ENCODE measurements around the gene FOXG1. TPM values are rescaled to one million over a fixed set of nuclear protein-coding genes. Genes with fewer than 3 reads are reported as not detected.
A peak's percentile ranks its signal among the peaks of the same experiment; 100 is the strongest.

Gene FOXG1
- total and polyA plus RNA-seq, 2 donors (not counting 3 experiments of a cell fraction or from before 2014, with no cell fraction given): not detected

DNA sequence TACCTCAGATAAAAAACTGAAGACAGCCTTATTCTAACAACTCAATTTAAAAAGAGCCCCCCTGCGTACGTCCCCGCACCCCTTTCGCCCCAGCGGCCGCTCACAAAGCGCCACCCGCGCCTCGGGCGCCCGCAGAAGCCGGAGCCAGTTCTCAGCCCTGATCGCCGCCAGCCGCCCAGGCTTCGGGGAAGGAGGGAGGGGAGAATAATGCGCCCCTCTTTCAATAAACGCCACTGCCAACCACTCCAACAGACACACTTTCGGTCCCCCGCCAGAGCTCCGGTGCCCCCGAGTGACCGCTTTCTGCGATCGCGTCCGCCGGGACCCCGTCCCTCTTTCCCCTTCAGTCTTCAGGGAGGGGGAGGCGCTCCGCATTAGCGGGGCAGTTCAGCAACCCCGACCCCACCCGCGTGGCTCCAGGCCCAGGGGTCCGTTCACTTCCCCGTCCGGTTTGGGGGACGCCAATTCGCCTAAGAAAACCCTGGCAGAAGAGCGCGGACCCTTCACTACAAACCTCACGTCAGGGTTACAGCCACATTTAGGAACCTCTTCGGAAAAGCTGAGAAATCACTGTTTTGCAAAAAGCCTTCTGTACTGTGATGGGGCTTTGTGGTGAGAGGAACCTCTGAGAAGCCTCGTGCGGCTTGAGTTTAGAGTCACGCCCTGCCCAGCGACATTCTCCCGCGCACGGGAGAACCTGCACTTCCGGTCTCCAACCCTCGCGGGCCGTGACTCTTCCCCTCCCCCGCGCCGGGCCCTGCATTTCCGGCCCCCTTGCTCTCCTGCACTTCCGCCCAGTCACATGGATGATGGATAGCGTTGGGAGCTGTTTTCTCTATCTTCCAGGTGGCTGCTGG, 18.7 kb downstream of the FOXG1 start:
- Histone ChIP-seq H3K4me2 (ENCODE audit: insufficient read depth, low read length) (peak overlapping the region; percentile 38), H3K4me1 (ENCODE audit: control insufficient read depth, extremely low read depth, insufficient read depth, low read length) (peaks cover 4% of the 10 kb centered on the region), H3K27ac (ENCODE audit: insufficient read depth, low read depth, low read length) (no peak overlapping the region), H2AFZ (ENCODE audit: low read depth, low read length) (peak overlapping the region; percentile 51), H3K4me3 (replicated peaks in 1 of 3; ENCODE audit: insufficient read depth in 1 of 3, low read depth in 1 of 3, low read length in 3 of 3) (no peak overlapping the region), H3K79me2 (ENCODE audit: control insufficient read depth, insufficient read depth, low read length) (no peaks in the 10 kb centered on the region), H4K20me1 (replicated peaks; ENCODE audit: control insufficient read depth, extremely low read depth, insufficient read depth, low read length) (no peaks in the 10 kb centered on the region), H3K9me1 (replicated peaks; ENCODE audit: control insufficient read depth, extremely low read depth, insufficient read depth, low read length) (no peaks in the 10 kb centered on the region), H3K9me3 (replicated peaks; ENCODE audit: control insufficient read depth, insufficient read depth, low read length) (no peaks in the 10 kb centered on the region), H3K36me3 (ENCODE audit: control insufficient read depth in 2 of 2, extremely low read depth in 1 of 2, insufficient read depth in 2 of 2, low read length in 2 of 2) (no peaks in the 10 kb centered on the region), H3K27me3 (ENCODE audit: control insufficient read depth in 2 of 2, insufficient read depth in 2 of 2, low read length in 2 of 2) (peaks cover 24 to 59% of the 10 kb centered on the region in 2 experiments), H3K9ac (replicated peaks; ENCODE audit: extremely low read depth, insufficient read depth, low read length) (no peak overlapping the region)
- dilution Hi-C loops (cut with MboI; ENCODE audit: extremely low pct_ligation_motif_present, low sequenced_read_pairs): no loop called here
- intact Hi-C loops (cut with micrococcal nuclease): no loop called here
- DNase-seq (ENCODE audit: low read depth, low spot score) (no peak), FAIRE-seq (no peak)
- ChIA-PET POLR2A (no interaction called here), CTCF (interaction anchor here (0.8 to 1.4 kb wide), 4 partner anchors 11 to 530 kb away, joined by 3 to 4 read pairs (median 4); no protein-coding TSS in a partner anchor)
- TF ChIP-seq EZH2 (IDR thresholded peaks at IDR 0.05; ENCODE audit: borderline replicate concordance, low read depth, low read length, severe bottlenecking) (peak; percentile 95), MYC (IDR thresholded peaks at IDR 0.05; ENCODE audit: low read depth, low read length) (no peak)
- no TSS peak for BruUV-seq (replicated peaks)

DNA sequence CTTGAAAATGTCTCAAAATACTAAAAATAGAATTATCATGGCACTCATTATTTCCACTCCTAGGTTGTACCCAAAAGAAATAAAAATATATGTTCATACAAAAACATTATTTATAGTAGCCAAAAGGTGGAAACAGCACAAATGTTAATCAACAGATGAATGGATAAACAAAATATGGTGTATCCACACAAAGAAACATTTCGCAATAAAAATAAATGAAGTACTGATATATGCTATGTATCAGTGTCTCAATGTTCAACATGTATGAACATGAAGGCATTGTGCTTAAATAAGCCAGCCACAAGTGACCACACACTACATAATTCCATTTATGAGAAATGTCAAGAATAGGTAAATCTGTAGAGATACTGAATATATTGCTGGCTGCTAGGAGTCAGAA, 40.9 kb downstream of the FOXG1 start:
- no peak overlapping the region for H3K4me2 ChIP-seq (ENCODE audit: insufficient read depth, low read length)
- H3K4me3 ChIP-seq (replicated peaks in 1 of 3; ENCODE audit: insufficient read depth in 1 of 3, low read depth in 1 of 3, low read length in 3 of 3): no peak overlapping the region
- H3K36me3 ChIP-seq (ENCODE audit: control insufficient read depth in 2 of 2, extremely low read depth in 1 of 2, insufficient read depth in 2 of 2, low read length in 2 of 2): no peaks in the 10 kb centered on the region
- H2AFZ ChIP-seq (ENCODE audit: low read depth, low read length): no peak overlapping the region
- H3K27ac ChIP-seq (ENCODE audit: insufficient read depth, low read depth, low read length): no peak overlapping the region
- no peaks in the 10 kb centered on the region for H3K9me3 ChIP-seq (replicated peaks; ENCODE audit: control insufficient read depth, insufficient read depth, low read length)
- DNase-seq (ENCODE audit: low read depth, low spot score): no peak
- TF ChIP-seq MYC (IDR thresholded peaks at IDR 0.05; ENCODE audit: low read depth, low read length) (no peak), POLR2AphosphoS5 (IDR thresholded peaks at IDR 0.05; ENCODE audit: insufficient read depth, low read depth, low read length) (no peak), FOS (IDR thresholded peaks at IDR 0.05; ENCODE audit: borderline replicate concordance, insufficient read depth, low read length) (no peak), POLR2A (IDR thresholded peaks at IDR 0.05; ENCODE audit: low read depth, low read length) (no peak)
- dilution Hi-C loops (cut with MboI; ENCODE audit: extremely low pct_ligation_motif_present, low sequenced_read_pairs): no loop called here
- H3K79me2 ChIP-seq (ENCODE audit: control insufficient read depth, insufficient read depth, low read length): no peaks in the 10 kb centered on the region
- H3K9ac ChIP-seq (replicated peaks; ENCODE audit: extremely low read depth, insufficient read depth, low read length): no peak overlapping the region
- FAIRE-seq: no peak
- intact Hi-C loops (cut with micrococcal nuclease): no loop called here
- ChIA-PET CTCF (no interaction called here), POLR2A (no interaction called here)
- no peaks in the 10 kb centered on the region for H3K27me3 ChIP-seq (ENCODE audit: control insufficient read depth in 2 of 2, insufficient read depth in 2 of 2, low read length in 2 of 2)
- no TSS peak for BruUV-seq (replicated peaks)
- no peaks in the 10 kb centered on the region for H3K9me1 ChIP-seq (replicated peaks; ENCODE audit: control insufficient read depth, extremely low read depth, insufficient read depth, low read length)
- no peaks in the 10 kb centered on the region for H3K4me1 ChIP-seq (ENCODE audit: control insufficient read depth, extremely low read depth, insufficient read depth, low read length)
- no peaks in the 10 kb centered on the region for H4K20me1 ChIP-seq (replicated peaks; ENCODE audit: control insufficient read depth, extremely low read depth, insufficient read depth, low read length)

Data from endothelial cell of umbilical vein (primary cell).